Astrocyte of the cerebellum (primary cell): ENCODE data around the gene PLA2G5.
A peak's percentile ranks its signal among the peaks of the same experiment; 100 is the strongest.
"Not testable (repeated sequence)": the region's sequence is repeated elsewhere in the genome, so short reads cannot be mapped to it uniquely, and the experiment has no call there.

Experiments used
- DNase-seq: peaks from one replicate; pipeline ENCODE4 v3.0.0-alpha.2; 2011; ENCODE audit warnings: low read depth
- H3K4me3 ChIP-seq: 2 replicates; pipeline ENCODE4 v1.5.1; 2011; ENCODE audit warnings: mild to moderate bottlenecking, low read depth, low read length, moderate library complexity
- CTCF ChIP-seq: IDR thresholded peaks from 2 replicates; pipeline ENCODE4 v1.5.1; 2012; ENCODE audit warnings: low read length, low read depth, moderate library complexity, mild to moderate bottlenecking; ENCODE audit errors: missing control alignments
- in situ Hi-C: cut with HindIII; loops from 2 replicates; pipeline ENCODE4 v1.10.0; 2017; ENCODE audit warnings: low sequenced_read_pairs

Gene PLA2G5

GRCh38 chr1:20069874-20070273 lies at the start of gene PLA2G5:
Gene PLA2G5, plus strand, starts transcription at chr1:20070194. Its CDS starts 14,637 bp downstream, at chr1:20084831.
- DNase-seq = peak; percentile 8
- no peak within 1 kb of the TSS for H3K4me3 ChIP-seq
- in situ Hi-C loops = loop anchor here (5.0 kb wide), 1 partner anchor 63 kb away; no protein-coding TSS in a partner anchor
- TF ChIP-seq CTCF = no peak

GRCh38 chr1:20028125-20028524 lies 41.9 kb upstream of the PLA2G5 start:
- in situ Hi-C loops = no loop called here
- no peak for TF ChIP-seq CTCF
- H3K4me3 ChIP-seq = no peak overlapping the region
- no peak for DNase-seq

- H3K4me3 ChIP-seq = no peak overlapping the region
- in situ Hi-C loops = no loop called here
- TF ChIP-seq CTCF = no peak
- no peak for DNase-seq
Measured at GRCh38 chr1:20028726-20029125, 41.3 kb upstream of the PLA2G5 start.

- in situ Hi-C loops = no loop called here
- no peak for TF ChIP-seq CTCF
Measured at GRCh38 chr1:20029178-20029912, 40.6 kb upstream of the PLA2G5 start.

GRCh38 chr1:20030436-20031151 lies 39.4 kb upstream of the PLA2G5 start:
- in situ Hi-C loops, H3K4me3 ChIP-seq, DNase-seq: not testable (repeated sequence)

More at GRCh38 chr1:20029178-20029912, 40.6 kb upstream of the PLA2G5 start:
- no peak overlapping the region for H3K4me3 ChIP-seq
- no peak for DNase-seq

- in situ Hi-C loops = no loop called here
- no peak overlapping the region for H3K4me3 ChIP-seq
- DNase-seq = no peak
- no peak for TF ChIP-seq CTCF
Measured at GRCh38 chr1:20031161-20031560, 38.8 kb upstream of the PLA2G5 start.

GRCh38 chr1:20031836-20032235 lies 38.2 kb upstream of the PLA2G5 start:
- H3K4me3 ChIP-seq = no peak overlapping the region
- DNase-seq = no peak
- TF ChIP-seq CTCF = no peak
- in situ Hi-C loops = no loop called here
